Prostate gland (tissue), 2 donors: Measurements from ENCODE around the gene LBHD2.

Experiments used
- CTCF ChIP-seq, 4 experiments: fragments of 200-600 bp in 2 of 4; fragments of 450-650 bp in 2 of 4; sonication (generic) in 2 of 4; IDR thresholded peaks; 1 replicate in 3 of 4; 2 replicates in 1 of 4; pipeline ENCODE4 v1.5.1; 2016 to 2019; ENCODE audit warnings: antibody characterized with exemption in 4 of 4, mild to moderate bottlenecking in 2 of 4, moderate library complexity in 2 of 4
- POLR2A ChIP-seq: fragments of 450-650 bp; IDR thresholded peaks from one replicate; pipeline ENCODE4 v1.6.1; 2016; ENCODE audit warnings: antibody characterized with exemption, mild to moderate bottlenecking

GRCh38 chr14:103068351-103069073 lies 15.5 kb upstream of the LBHD2 start:
- no peak for TF ChIP-seq CTCF (IDR thresholded peaks at IDR 0.05)
- no peak for TF ChIP-seq POLR2A
